Neural cell (in vitro differentiated cells): ENCODE measurements around the gene CCDC136. TPM values are rescaled to one million over a fixed set of nuclear protein-coding genes. Genes with fewer than 3 reads are reported as not detected.

ENCODE experiments used
- H2AFZ ChIP-seq: fragments of 200-600, 300-800 bp; sonication (generic), shearing (Covaris generic); 2 replicates; pipeline ENCODE4 v1.6.0; 2014; ENCODE audit warnings: low read depth, mild to moderate bottlenecking, antibody characterized with exemption, low read length, moderate library complexity
- H3F3A ChIP-seq: fragments of 200-600 bp; shearing (Covaris generic); 2 replicates; pipeline ENCODE4 v1.6.1; 2016; ENCODE audit warnings: mild to moderate bottlenecking, moderate library complexity, mixed read lengths, antibody characterized with exemption, low read length; ENCODE audit not compliant: insufficient read depth, poor library complexity, severe bottlenecking
- H3K27ac ChIP-seq: fragments of 200-600, 300-800 bp; sonication (generic), shearing (Covaris generic); 2 replicates; pipeline ENCODE4 v1.5.1; 2014; ENCODE audit warnings: mild to moderate bottlenecking, low read length, moderate library complexity
- H3K27me3 ChIP-seq: fragments of 300-800, 200-600 bp; sonication (generic), shearing (Covaris generic); 2 replicates; pipeline ENCODE4 v1.6.0; 2014; ENCODE audit warnings: mild to moderate bottlenecking, low read depth, low read length, moderate library complexity; ENCODE audit not compliant: insufficient read depth
- H3K36me3 ChIP-seq: fragments of 300-800, 200-600 bp; sonication (generic), shearing (Covaris generic); 2 replicates; pipeline ENCODE4 v1.5.1; 2014; ENCODE audit warnings: mild to moderate bottlenecking, antibody characterized with exemption, low read length, moderate library complexity; ENCODE audit not compliant: insufficient read depth
- H3K4me2 ChIP-seq: fragments of 300-800, 200-600 bp; sonication (generic), shearing (Covaris generic); 2 replicates; pipeline ENCODE4 v1.6.0; 2014; ENCODE audit warnings: mild to moderate bottlenecking, low read length
- H3K4me3 ChIP-seq: fragments of 300-800, 200-600 bp; sonication (generic), shearing (Covaris generic); 2 replicates; pipeline ENCODE4 v1.5.1; 2014; ENCODE audit warnings: mild to moderate bottlenecking, low read length, moderate library complexity
- H3K79me2 ChIP-seq: fragments of 200-600 bp; shearing (Covaris generic); replicated peaks from 2 replicates; pipeline ENCODE4 v1.6.0; 2014; ENCODE audit warnings: mild to moderate bottlenecking, low read length, moderate library complexity; ENCODE audit not compliant: insufficient read depth
- H3K9ac ChIP-seq: fragments of 300-800, 200-600 bp; sonication (generic), shearing (Covaris generic); 2 replicates; pipeline ENCODE4 v1.6.1; 2016; ENCODE audit warnings: mild to moderate bottlenecking, low read length, mixed read lengths
- H3K9me2 ChIP-seq: fragments of 200-600 bp; shearing (Covaris generic); 2 replicates; pipeline ENCODE4 v1.6.1; 2016; ENCODE audit warnings: mild to moderate bottlenecking, low read length, mixed read lengths; ENCODE audit not compliant: insufficient read depth
- H3K9me3 ChIP-seq: fragments of 200-600, 300-800 bp; sonication (generic), shearing (Covaris generic); 2 replicates; pipeline ENCODE4 v1.6.1; 2016; ENCODE audit warnings: mild to moderate bottlenecking, mixed run types, low read length, moderate library complexity, mixed read lengths
- H4K20me1 ChIP-seq: fragments of 200-600 bp; shearing (Covaris generic); 2 replicates; pipeline ENCODE4 v1.6.1; 2016; ENCODE audit warnings: mild to moderate bottlenecking, mixed run types; ENCODE audit not compliant: insufficient read depth
- CTCF ChIP-seq: fragments of 450-650 bp; IDR thresholded peaks from 2 replicates; pipeline ENCODE4 v1.5.1; 2014; ENCODE audit warnings: antibody characterized with exemption, mild to moderate bottlenecking, moderate library complexity; ENCODE audit not compliant: poor library complexity, severe bottlenecking
- EP300 ChIP-seq: fragments of 450-650 bp; conservative IDR thresholded peaks from 2 replicates; pipeline ENCODE4 v1.6.1; 2014; ENCODE audit warnings: antibody characterized with exemption, mild to moderate bottlenecking, moderate library complexity; ENCODE audit not compliant: poor library complexity, severe bottlenecking
- EZH2 ChIP-seq: fragments of 200-600, 300-800 bp; shearing (Covaris generic), sonication (generic); IDR thresholded peaks from 2 replicates; pipeline ENCODE4 v1.6.1; 2014; ENCODE audit warnings: antibody characterized with exemption, low read length, borderline replicate concordance, mild to moderate bottlenecking; ENCODE audit not compliant: insufficient read depth, poor library complexity, severe bottlenecking
- MXI1 ChIP-seq: fragments of 450-650 bp; conservative IDR thresholded peaks from 2 replicates; pipeline ENCODE4 v1.6.1; 2014; ENCODE audit warnings: antibody characterized with exemption, mild to moderate bottlenecking; ENCODE audit not compliant: poor library complexity, severe bottlenecking
- POLR2AphosphoS5 ChIP-seq: IDR thresholded peaks from 2 replicates; pipeline ENCODE4 v1.6.1; 2012
- RAD21 ChIP-seq: fragments of 450-650 bp; conservative IDR thresholded peaks from 2 replicates; pipeline ENCODE4 v1.6.1; 2014; ENCODE audit warnings: antibody characterized with exemption, mild to moderate bottlenecking, moderate library complexity
- REST ChIP-seq: IDR thresholded peaks from 2 replicates; pipeline ENCODE4 v1.6.1; 2012; ENCODE audit warnings: borderline replicate concordance
- SMC3 ChIP-seq: fragments of 450-650 bp; conservative IDR thresholded peaks from 2 replicates; pipeline ENCODE4 v1.6.1; 2014; ENCODE audit warnings: antibody characterized with exemption, mild to moderate bottlenecking, moderate library complexity; ENCODE audit not compliant: poor library complexity
- TAF1 ChIP-seq: IDR thresholded peaks from 2 replicates; pipeline ENCODE4 v1.6.1; 2012; ENCODE audit warnings: low read depth
- polyA plus RNA-seq: library from polyadenylated mRNA; depleted of rRNA; stranded (reverse); fragments of >200 nt; gene quantifications from 2 replicates; pipeline ENCODE4 v1.2.3, GENCODE V29; 2014

Gene CCDC136
- polyA plus RNA-seq, 1 donor from 2014 or later: 42.5 TPM

- no peak overlapping the region for H2AFZ ChIP-seq
- no peaks in the 10 kb centered on the region for H3K9me2 ChIP-seq
- no peak overlapping the region for H3K4me2 ChIP-seq
- H3K79me2 ChIP-seq: no peaks in the 10 kb centered on the region
- H3K27me3 ChIP-seq: no peaks in the 10 kb centered on the region
- H3K4me3 ChIP-seq: no peak overlapping the region
- no peaks in the 10 kb centered on the region for H4K20me1 ChIP-seq
- H3K27ac ChIP-seq: no peak overlapping the region
- peaks cover 7% of the 10 kb centered on the region for H3K36me3 ChIP-seq
- H3K9ac ChIP-seq: no peak overlapping the region
- TF ChIP-seq EZH2 (no peak), RAD21 (no peak), CTCF (no peak), POLR2AphosphoS5 (no peak), REST (no peak), SMC3 (no peak), MXI1 (no peak), TAF1 (no peak), EP300 (no peak)
- H3F3A ChIP-seq: no peaks in the 10 kb centered on the region
- H3K9me3 ChIP-seq: no peaks in the 10 kb centered on the region
Measured at GRCh38 chr7:128755819-128756476, 35.8 kb upstream of the CCDC136 start.

GRCh38 chr7:128757203-128757602, 34.6 kb upstream of the CCDC136 start:
- H3K9me3 ChIP-seq: no peaks in the 10 kb centered on the region
- H3K36me3 ChIP-seq: peaks cover 7% of the 10 kb centered on the region
- no peaks in the 10 kb centered on the region for H4K20me1 ChIP-seq
- H3K79me2 ChIP-seq: no peaks in the 10 kb centered on the region
- no peak overlapping the region for H3K4me2 ChIP-seq
- H3K9me2 ChIP-seq: no peaks in the 10 kb centered on the region
- no peak overlapping the region for H2AFZ ChIP-seq
- no peaks in the 10 kb centered on the region for H3K27me3 ChIP-seq
- no peak overlapping the region for H3K4me3 ChIP-seq
- H3K9ac ChIP-seq: no peak overlapping the region
- TF ChIP-seq REST: no peak
- no peak for TF ChIP-seq RAD21
- no peak for TF ChIP-seq TAF1
- H3K27ac ChIP-seq: no peak overlapping the region
- no peaks in the 10 kb centered on the region for H3F3A ChIP-seq
